Measurements from ENCODE around the gene BMPR2. TPM values are rescaled to one million over a fixed set of nuclear protein-coding genes. Genes with fewer than 3 reads are reported as not detected.

Gene BMPR2
- total RNA-seq, 1 experiment from 2014 or later: 22.7 TPM

- no peak for DNase-seq (ENCODE audit: low read depth)
Observed at GRCh38 chr2:202592566-202592965, 216.4 kb downstream of the BMPR2 start.

GRCh38 chr2:202599105-202599504 is 223.0 kb downstream of the BMPR2 start:
- DNase-seq (ENCODE audit: low read depth): no peak

GRCh38 chr2:202599911-202600310 is 223.8 kb downstream of the BMPR2 start:
- no peak for DNase-seq (ENCODE audit: low read depth)

GRCh38 chr2:202604699-202605098 is 228.6 kb downstream of the BMPR2 start:
- DNase-seq (ENCODE audit: low read depth): no peak

- DNase-seq (ENCODE audit: low read depth): no peak
Observed at GRCh38 chr2:202605174-202605573, 229.0 kb downstream of the BMPR2 start.

- DNase-seq (ENCODE audit: low read depth): no peak
Observed at GRCh38 chr2:202608142-202608852, 232.2 kb downstream of the BMPR2 start.

GRCh38 chr2:202609381-202610145 is 233.4 kb downstream of the BMPR2 start:
- DNase-seq (ENCODE audit: low read depth): no peak

- DNase-seq (ENCODE audit: low read depth): no peak
Observed at GRCh38 chr2:202610380-202610779, 234.3 kb downstream of the BMPR2 start.

GRCh38 chr2:202612145-202612544 is 236.0 kb downstream of the BMPR2 start:
- no peak for DNase-seq (ENCODE audit: low read depth)

- DNase-seq (ENCODE audit: low read depth): no peak
Observed at GRCh38 chr2:202613479-202613878, 237.4 kb downstream of the BMPR2 start.

Other genes starting within 250 kb of the BMPR2 start
- gene SUMO1, start 137.7 kb upstream of the BMPR2 start, total RNA-seq (2014; rRNA removed): 113 and 133 TPM in 2 replicates
- 82.0 and 127 TPM in 2 replicates for gene NOP58, start 110.6 kb upstream of the BMPR2 start, total RNA-seq (2014; rRNA removed)

All from LHCN-M2 (cell line).